SU-DHL-6 (cell line): ENCODE measurements around the gene ATAD3C.

Experiments used
- CTCF ChIP-seq: fragments of 200-600 bp; sonication (generic); IDR thresholded peaks from one replicate; pipeline ENCODE4 v1.5.1; 2017; ENCODE audit warnings: antibody characterized with exemption, mild to moderate bottlenecking, low read length, moderate library complexity; ENCODE audit not compliant: insufficient read depth, poor library complexity, severe bottlenecking
- EZH2phosphoT487 ChIP-seq: fragments of 200-600 bp; sonication (generic), shearing (Covaris generic); conservative IDR thresholded peaks from 2 replicates; pipeline ENCODE4 v1.6.1; 2018; ENCODE audit warnings: mild to moderate bottlenecking, antibody characterized with exemption, low read length, moderate library complexity, mixed read lengths

GRCh38 chr1:1434131-1434823, 15.2 kb upstream of the ATAD3C start:
- TF ChIP-seq CTCF = no peak
- no peak for TF ChIP-seq EZH2phosphoT487
